NCI-H128 (cell line): ENCODE measurements around the gene ADK.

Experiments
- DNase-seq: peaks from one replicate; lab custom pipeline; 2025; ENCODE audit not compliant: unreplicated experiment; lab: John Stamatoyannopoulos, UW

Gene ADK

GRCh38 chr10:74589226-74589673 lies 438.2 kb downstream of the ADK start:
- DNase-seq: peak; percentile 77

GRCh38 chr10:74589851-74590250 lies 438.8 kb downstream of the ADK start:
- no peak for DNase-seq

GRCh38 chr10:74593470-74593869 lies 442.4 kb downstream of the ADK start:
- DNase-seq: no peak

GRCh38 chr10:74596713-74597112 lies 445.7 kb downstream of the ADK start:
- no peak for DNase-seq

- no peak for DNase-seq
Measured at GRCh38 chr10:74598891-74599566, 448.0 kb downstream of the ADK start.

GRCh38 chr10:74599672-74600071 lies 448.7 kb downstream of the ADK start:
- no peak for DNase-seq

- no peak for DNase-seq
Measured at GRCh38 chr10:74600170-74600569, 449.1 kb downstream of the ADK start.

- no peak for DNase-seq
Measured at GRCh38 chr10:74602576-74602975, 451.6 kb downstream of the ADK start.

- no peak for DNase-seq
Measured at GRCh38 chr10:74610299-74610698, 459.3 kb downstream of the ADK start.

GRCh38 chr10:74612195-74612594 lies 461.2 kb downstream of the ADK start:
- no peak for DNase-seq

- no peak for DNase-seq
Measured at GRCh38 chr10:74620626-74621025, 469.6 kb downstream of the ADK start.

- no peak for DNase-seq
Measured at GRCh38 chr10:74623786-74624185, 472.8 kb downstream of the ADK start.

- DNase-seq: no peak
Measured at GRCh38 chr10:74624501-74624900, 473.5 kb downstream of the ADK start.

- DNase-seq: no peak
Measured at GRCh38 chr10:74628136-74628535, 477.1 kb downstream of the ADK start.

- DNase-seq: no peak
Measured at GRCh38 chr10:74634995-74635536, 484.0 kb downstream of the ADK start.

- DNase-seq: no peak
Measured at GRCh38 chr10:74635655-74636054, 484.6 kb downstream of the ADK start.

GRCh38 chr10:74637685-74638084 lies 486.7 kb downstream of the ADK start:
- DNase-seq: no peak

- DNase-seq: no peak
Measured at GRCh38 chr10:74640134-74640921, 489.3 kb downstream of the ADK start.

- DNase-seq: no peak
Measured at GRCh38 chr10:74641659-74642058, 490.6 kb downstream of the ADK start.

- DNase-seq: no peak
Measured at GRCh38 chr10:74642901-74643595, 492.0 kb downstream of the ADK start.

GRCh38 chr10:74643596-74643975 lies 492.6 kb downstream of the ADK start:
- no peak for DNase-seq

GRCh38 chr10:74644738-74645137 lies 493.7 kb downstream of the ADK start:
- DNase-seq: no peak
